ENCODE results near the gene FGGY.
"Not testable (repeated sequence)": the region's sequence is repeated elsewhere in the genome, so short reads cannot be mapped to it uniquely, and the experiment has no call there.

Gene FGGY, protein sequence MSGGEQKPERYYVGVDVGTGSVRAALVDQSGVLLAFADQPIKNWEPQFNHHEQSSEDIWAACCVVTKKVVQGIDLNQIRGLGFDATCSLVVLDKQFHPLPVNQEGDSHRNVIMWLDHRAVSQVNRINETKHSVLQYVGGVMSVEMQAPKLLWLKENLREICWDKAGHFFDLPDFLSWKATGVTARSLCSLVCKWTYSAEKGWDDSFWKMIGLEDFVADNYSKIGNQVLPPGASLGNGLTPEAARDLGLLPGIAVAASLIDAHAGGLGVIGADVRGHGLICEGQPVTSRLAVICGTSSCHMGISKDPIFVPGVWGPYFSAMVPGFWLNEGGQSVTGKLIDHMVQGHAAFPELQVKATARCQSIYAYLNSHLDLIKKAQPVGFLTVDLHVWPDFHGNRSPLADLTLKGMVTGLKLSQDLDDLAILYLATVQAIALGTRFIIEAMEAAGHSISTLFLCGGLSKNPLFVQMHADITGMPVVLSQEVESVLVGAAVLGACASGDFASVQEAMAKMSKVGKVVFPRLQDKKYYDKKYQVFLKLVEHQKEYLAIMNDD

GRCh38 chr1:59296358-59297256, at the start of gene FGGY:
FGGY (plus strand) TSS chr1:59297094; CDS start chr1:59321550, 24,456 bp downstream.
- peak; percentile 62 for DNase-seq (ENCODE audit: low spot score)

DNA sequence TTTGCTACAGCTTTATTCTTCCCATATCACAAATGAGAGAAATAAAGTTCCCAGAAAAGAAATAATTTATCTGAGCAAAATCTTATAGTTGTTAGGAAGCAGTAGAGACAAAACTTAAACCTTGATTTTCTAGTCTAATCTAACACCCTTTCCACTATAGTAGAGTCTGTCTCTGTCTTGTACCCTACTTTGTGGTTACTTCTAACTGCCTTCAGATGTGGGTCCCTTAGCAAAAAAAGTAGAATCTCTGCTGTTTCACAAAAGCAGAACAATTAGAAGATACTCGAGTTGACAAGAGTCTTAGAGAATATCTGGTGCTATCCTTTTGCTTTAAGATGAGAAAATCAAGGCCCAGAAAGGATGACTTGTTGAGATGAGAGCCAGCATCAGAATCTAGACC, 48.1 kb upstream of the FGGY start:
- DNase-seq (ENCODE audit: low spot score): no peak

DNA sequence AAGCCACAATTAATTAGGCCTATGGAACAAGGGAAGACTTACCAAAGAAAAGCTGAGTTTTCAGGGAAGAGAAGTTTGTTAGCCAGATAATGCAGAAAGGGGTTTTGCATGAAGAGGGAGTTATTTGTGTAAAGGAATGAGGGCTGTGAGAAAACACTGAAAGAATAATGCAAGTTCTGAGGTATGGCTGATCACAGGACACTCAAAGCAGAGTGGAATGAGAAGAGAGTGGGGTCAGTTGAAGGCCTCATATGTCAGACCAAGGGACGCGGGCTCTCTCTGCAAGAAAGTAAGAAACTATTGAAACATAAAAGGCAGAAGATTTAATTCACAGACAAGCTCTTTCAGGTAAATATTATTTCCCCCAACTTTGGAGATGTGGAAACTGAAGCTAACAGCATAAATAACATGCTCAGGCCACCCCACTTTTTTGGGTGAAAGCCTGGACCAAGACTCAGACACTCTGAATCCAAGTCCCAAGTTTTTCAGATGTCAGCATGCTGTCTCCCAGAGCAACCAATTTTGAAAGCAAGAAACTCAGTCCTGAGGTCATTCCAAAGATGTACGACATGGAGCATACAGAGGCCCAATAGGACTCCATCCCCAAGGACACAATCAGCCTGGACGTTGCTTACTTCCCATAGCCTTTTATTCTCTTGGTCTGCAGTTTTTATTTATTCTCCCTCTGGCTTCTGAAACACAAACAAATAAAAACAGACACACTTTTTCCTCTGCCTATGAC, 47.3 kb upstream of the FGGY start:
- DNase-seq (ENCODE audit: low spot score): no peak

DNA sequence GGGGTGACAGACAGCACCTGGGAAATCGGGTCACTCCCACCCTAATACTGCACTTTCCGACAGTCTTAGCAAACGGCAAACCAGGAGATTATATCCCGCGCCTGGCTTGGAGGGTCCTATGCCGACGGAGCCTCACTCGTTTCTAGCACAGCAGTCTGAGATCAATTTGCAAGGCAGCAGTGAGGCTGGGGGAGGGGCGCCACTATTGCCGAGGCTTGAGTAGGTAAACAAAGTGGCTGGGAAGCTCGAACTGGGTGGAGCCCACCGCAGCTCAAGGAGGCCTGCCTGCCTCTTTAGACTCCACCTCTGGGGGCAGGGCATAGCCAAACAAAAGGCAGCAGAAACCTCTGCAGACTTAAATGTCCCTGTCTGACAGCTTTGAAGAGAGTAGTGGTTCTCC, 45.8 kb upstream of the FGGY start:
- DNase-seq (ENCODE audit: low spot score): not testable (repeated sequence)

- DNase-seq (ENCODE audit: low spot score): not testable (repeated sequence)
These were observed 40.5 kb upstream of the FGGY start for GRCh38 chr1:59256429-59256828.

DNA sequence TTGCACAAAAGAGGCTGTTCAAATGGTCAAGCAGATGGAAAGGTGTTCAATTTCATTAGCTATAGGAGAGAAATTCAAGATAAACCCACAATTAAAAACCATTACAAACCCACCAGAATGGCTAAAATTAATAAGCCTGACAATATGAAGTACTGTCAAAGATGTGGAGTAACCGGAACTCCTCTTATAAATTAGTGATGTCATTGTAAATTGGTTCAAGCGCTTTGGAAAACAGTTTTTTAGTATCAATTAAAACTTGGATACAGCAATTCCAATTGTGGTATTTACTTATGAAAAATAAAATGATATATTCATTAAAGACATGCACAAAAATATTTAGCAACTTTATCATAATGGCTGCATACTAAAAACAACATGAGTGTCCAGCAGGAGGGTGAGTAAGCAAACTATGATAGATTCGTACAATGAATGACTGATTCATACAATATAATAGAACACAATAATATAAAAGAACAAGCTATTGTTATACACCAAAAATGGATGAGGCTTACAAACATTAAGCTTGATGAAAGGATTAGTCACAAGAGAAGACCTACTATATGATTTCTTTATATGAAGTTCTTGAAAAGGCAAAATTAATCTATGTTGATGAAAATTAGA, 38.4 kb upstream of the FGGY start:
- no peak for DNase-seq (ENCODE audit: low spot score)

- no peak for DNase-seq (ENCODE audit: low spot score)
These were observed 35.4 kb upstream of the FGGY start for GRCh38 chr1:59261537-59261936.

GRCh38 chr1:59262631-59263030, 34.3 kb upstream of the FGGY start:
- DNase-seq (ENCODE audit: low spot score): no peak

DNA sequence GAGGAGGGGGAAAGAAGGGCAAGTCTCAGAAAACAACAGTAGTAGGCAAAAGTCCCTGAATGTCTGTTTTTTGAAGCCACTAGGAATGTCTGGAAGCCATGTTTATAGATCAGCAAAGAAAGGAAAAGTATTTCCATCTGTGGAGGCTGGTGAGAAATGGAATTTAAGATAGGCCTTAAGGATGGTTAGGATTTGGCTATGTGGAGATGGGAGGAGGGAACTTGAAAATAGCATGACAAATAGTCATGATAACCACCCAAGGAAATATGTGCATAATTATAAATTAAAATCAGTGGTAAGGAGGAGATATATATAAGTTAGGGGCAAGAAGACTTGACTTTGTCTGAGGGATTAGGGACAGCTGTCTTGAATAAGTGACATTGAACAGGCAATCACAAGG, 33.8 kb upstream of the FGGY start:
- no peak for DNase-seq (ENCODE audit: low spot score)

GRCh38 chr1:59265622-59266021, 31.3 kb upstream of the FGGY start:
- no peak for DNase-seq (ENCODE audit: low spot score)

- DNase-seq (ENCODE audit: low spot score): no peak
These were observed 30.5 kb upstream of the FGGY start for GRCh38 chr1:59266180-59266926.

DNA sequence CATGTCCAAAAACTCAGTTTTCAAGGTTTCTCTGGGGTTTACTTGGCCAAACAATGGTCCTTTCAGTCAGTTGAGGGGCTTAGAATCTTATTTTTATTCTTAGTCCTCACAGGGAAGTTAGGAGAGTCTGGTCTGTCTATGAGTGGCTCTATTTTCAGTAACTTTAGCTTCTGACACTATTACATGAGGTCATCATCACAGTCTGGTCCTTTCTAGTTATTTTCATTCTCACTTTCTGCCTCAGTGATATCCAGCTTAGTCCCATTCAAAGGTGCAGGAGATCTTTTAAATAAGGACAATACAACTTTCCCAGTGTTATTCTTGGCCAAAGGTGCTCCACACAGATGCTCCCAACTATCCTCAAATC, 30.0 kb upstream of the FGGY start:
- no peak for DNase-seq (ENCODE audit: low spot score)

DNA sequence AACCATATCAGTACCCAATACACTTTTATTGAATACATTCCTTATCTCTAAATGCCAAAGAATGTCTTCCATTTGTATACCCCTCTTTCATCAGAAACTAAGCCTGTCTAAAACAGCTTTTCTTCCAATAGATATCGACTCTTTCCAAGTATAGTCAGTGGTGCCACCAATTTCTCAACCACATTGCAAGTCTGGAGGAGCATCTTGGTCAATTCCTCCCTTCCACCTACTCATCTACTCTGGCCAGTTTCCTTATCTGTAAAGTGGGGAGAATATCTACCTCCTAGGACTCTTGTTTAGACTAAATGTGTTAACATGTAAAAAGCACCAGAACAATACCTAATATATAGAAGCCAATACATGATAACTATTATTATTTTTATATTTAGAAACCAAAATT, 28.5 kb upstream of the FGGY start:
- DNase-seq (ENCODE audit: low spot score): no peak

DNA sequence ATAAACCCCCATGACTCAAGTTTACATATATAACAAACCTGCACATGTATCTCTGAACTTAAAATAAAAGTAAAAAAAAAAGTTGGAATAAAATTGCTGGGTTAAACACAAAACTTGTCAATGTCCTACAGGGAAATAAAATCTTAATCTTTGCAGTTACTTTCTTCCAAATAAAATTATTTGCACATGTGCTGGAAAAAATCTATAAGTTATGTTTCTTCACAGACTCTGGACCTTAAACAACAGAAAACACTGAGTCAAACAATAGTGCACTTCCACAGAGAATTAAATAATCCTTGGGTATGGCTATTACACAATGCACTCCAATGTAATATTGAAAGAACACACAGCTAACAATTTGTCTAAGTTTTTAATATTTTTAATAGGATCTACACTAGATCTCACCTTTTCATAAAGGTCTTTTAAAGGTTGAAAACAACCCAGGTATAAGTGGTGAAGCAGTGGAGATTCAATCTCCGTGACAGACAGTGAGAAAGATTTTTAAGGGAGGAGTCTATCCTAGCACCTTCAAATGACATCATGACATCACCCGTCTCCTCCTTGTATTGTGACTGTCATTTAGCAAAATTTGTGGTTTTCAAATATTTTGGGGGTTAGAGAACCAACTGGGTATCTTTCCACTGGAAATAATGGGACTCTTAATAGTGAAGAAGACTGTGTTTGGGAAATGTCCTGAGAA, 25.2 kb upstream of the FGGY start:
- DNase-seq (ENCODE audit: low spot score): no peak

- DNase-seq (ENCODE audit: low spot score): no peak
These were observed 24.4 kb upstream of the FGGY start for GRCh38 chr1:59272507-59272906.

DNA sequence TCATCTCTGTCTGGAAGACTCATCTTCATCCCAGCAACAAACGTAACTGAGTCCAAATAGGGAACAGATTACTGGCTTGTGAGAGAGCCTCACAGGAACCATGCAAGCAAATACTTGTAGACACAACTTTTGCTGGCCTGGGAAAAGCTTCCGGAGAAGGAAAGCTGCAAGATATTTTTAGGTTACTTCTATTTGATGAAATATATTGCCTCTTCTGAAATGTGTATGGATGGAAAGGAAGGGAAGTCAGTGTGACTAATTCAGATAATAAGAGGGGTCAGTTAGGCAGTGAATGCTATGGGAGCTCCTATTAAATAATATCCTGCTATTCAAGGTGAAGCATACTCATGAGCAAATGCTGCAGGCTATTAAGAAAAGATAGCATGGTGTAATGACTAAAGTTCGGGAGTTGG, 20.4 kb upstream of the FGGY start:
- no peak for DNase-seq (ENCODE audit: low spot score)

DNA sequence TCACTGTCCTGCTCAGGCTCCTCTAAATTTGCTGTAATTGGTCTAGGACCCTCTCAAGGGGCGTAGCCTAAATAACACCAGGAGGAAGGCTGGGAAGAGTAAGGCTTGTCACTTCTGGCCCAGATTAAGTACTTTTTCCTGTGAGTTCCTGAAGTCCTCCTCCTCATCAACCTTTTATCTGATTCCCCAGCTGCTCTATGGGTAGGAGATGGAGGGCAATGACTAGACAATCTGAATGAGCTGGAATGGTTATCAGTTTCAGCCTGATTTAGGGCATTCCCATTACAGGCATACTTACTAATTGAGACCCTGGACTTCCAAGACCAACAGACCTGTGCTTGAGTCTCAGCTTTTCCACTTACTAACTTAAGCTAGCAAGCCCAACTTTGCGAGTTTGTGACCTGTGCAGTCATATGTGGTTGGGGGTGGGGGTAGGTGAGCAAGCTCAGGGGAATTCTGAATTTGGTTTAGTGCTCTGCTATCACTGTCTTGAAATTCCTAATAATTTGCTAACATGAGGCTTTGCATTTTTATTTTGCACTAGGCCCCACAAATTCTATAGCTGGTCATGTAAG, 18.0 kb upstream of the FGGY start:
- no peak for DNase-seq (ENCODE audit: low spot score)

DNA sequence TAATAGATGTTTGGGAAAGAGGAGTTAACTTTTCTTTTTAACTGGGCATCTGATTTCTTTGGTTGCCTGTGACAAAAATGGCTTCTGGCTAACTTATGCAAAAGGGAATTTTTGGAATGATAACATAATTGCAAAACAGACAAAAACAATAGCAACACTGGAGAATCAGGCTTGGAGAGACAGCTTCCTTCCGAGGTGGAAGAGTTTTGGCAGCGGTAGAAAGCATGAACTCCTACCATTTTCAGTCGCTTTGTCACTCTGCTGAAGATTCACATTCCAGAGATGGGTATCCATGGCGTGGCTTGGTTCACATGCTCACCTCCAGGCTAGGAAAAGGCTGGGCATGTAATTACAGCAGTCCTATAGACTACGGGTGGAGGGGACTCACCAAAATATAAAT, 17.2 kb upstream of the FGGY start:
- DNase-seq (ENCODE audit: low spot score): no peak

- DNase-seq (ENCODE audit: low spot score): no peak
These were observed 13.9 kb upstream of the FGGY start for GRCh38 chr1:59282951-59283350.

DNA sequence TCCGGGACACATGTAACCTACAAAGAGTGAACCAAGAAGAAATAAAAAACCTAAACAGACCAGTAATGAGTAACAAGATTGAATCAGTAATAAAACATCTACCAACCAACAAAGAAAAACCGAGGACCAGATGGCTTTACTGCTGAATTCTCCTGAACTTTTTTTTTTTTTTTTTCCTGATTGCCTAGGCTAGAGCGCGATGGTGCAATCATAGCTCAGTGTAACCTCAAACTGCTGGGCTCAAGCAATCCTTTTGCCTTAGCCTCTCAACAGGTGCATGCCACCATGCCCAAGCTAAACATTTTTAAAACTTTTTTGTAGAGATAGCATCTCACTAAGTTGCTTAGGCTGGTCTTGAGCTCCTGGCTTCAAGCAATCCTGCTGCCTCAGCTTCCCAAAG, 11.2 kb upstream of the FGGY start:
- DNase-seq (ENCODE audit: low spot score): no peak

Measured in hematopoietic multipotent progenitor cell treated with erythropoietin and hydrocortisone succinate and interleukin-3 and kit ligand, for 15 days (in vitro differentiated cells).